Activated CD4-positive, alpha-beta T cell treated with anti-CD3 and anti-CD28 coated beads, Interleukin-2, amount 10 ng/mL, durations not matched to agents 7 days and 5 days (primary cell): ENCODE data around the gene OMG. TPM values are rescaled to one million over a fixed set of nuclear protein-coding genes. Genes with fewer than 3 reads are reported as not detected.
"Not testable (repeated sequence)": the region's sequence is repeated elsewhere in the genome, so short reads cannot be mapped to it uniquely, and the experiment has no call there.

ENCODE experiments used
- CTCF ChIA-PET: fragments of 350-600 bp; sonication (Branson Sonifier 250); formaldehyde crosslinking; loops from one replicate; lab custom pipeline; 2021; ENCODE audit warnings: antibody characterized with exemption; lab: Charles Lee
- POLR2A ChIA-PET: fragments of 350-600 bp; sonication (Branson Sonifier 250); formaldehyde crosslinking; loops from one replicate; lab custom pipeline; 2021; ENCODE audit warnings: antibody characterized with exemption; lab: Charles Lee
- DNase-seq: peaks from one replicate; pipeline ENCODE4 v3.0.0-alpha.2; 2020
- H3K27ac Mint-ChIP-seq: one replicate; pipeline ENCODE4 v1.8.0; 2021; ENCODE audit warnings: mild to moderate bottlenecking, moderate library complexity, mixed read lengths
- H3K27me3 Mint-ChIP-seq: one replicate; pipeline ENCODE4 v1.8.0; 2021; ENCODE audit warnings: mixed read lengths
- H3K36me3 Mint-ChIP-seq: one replicate; pipeline ENCODE4 v1.8.0; 2021; ENCODE audit warnings: low read depth, mixed read lengths
- H3K4me1 Mint-ChIP-seq: one replicate; pipeline ENCODE4 v1.8.0; 2021; ENCODE audit warnings: mixed read lengths
- H3K4me3 Mint-ChIP-seq: one replicate; pipeline ENCODE4 v1.8.0; 2021; ENCODE audit warnings: mild to moderate bottlenecking, moderate library complexity, mixed read lengths
- H3K9me3 Mint-ChIP-seq: one replicate; pipeline ENCODE4 v1.8.0; 2021; ENCODE audit warnings: mixed read lengths
- total RNA-seq, 2 experiments: library from RNA; stranded (reverse); gene quantifications; one replicate each; pipeline ENCODE4 v1.2.3, GENCODE V29; 2021

The OMG gene
- total RNA-seq, 2 experiments from 2014 or later: 0.44 to 0.62 TPM

DNA sequence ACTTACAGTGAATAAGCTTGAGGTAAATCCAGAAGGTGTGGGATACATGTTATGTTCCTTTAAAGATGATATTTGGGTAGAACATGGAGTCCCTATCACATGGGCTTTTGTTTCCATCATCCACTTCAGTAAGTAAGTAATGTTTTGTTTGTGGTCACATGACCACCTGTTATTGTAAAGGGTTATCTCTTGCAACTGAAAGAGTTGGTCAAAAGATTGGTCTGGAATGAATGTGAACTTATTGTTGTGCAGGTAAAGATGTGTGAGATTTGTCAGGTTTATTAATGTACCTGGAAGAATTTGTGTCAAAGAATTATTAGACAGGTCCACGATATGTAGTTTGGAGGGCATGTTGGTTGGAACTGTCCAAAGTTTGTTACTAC, 1.6 kb downstream of the OMG start:
- no peak for DNase-seq
- Mint-ChIP-seq H3K27ac (no peak overlapping the region), H3K27me3 (no peaks in the 10 kb centered on the region), H3K9me3 (no peaks in the 10 kb centered on the region), H3K4me3 (no peak overlapping the region), H3K4me1 (peaks cover 2% of the 10 kb centered on the region), H3K36me3 (peaks cover 2% of the 10 kb centered on the region)
- POLR2A ChIA-PET: no interaction called here
- CTCF ChIA-PET: interaction anchor here (0.5 kb wide), 1 partner anchor 54 kb away, joined by 3 read pairs; no protein-coding TSS in a partner anchor

GRCh38 chr17:31294820-31295488, 2.1 kb downstream of the OMG start:
- DNase-seq: no peak
- Mint-ChIP-seq H3K36me3 (peaks cover 2% of the 10 kb centered on the region), H3K4me3 (no peak overlapping the region), H3K4me1 (peaks cover 4% of the 10 kb centered on the region), H3K9me3 (no peaks in the 10 kb centered on the region), H3K27me3 (no peaks in the 10 kb centered on the region), H3K27ac (no peak overlapping the region)
- ChIA-PET CTCF (interaction anchor here (0.5 kb wide), 2 partner anchors 53 to 200 kb away, joined by 3 read pairs; partner anchors contain the start of gene NF1), POLR2A (no interaction called here)

DNA sequence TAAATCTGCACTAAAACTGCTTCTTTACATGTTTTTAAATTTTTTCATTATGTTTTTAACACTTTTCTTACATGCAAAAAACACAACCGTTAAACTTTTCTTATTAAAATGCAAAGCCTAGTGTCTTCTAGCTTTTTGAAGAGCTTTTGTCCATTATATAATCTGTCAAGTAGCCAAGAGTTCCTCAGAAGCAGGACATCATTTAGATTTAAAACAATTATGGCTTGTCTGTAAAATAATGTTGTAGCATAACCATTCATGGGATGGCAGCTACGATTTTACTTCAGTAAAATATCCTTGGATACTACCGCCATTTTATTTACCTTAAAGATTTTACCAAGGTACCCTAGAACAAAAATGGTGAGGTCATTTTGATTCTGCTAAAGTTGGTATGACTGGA, 2.8 kb downstream of the OMG start:
- Mint-ChIP-seq H3K36me3 (peaks cover 2% of the 10 kb centered on the region), H3K27me3 (no peaks in the 10 kb centered on the region), H3K4me1 (peaks cover 4% of the 10 kb centered on the region), H3K27ac (no peak overlapping the region), H3K4me3 (no peak overlapping the region), H3K9me3 (no peaks in the 10 kb centered on the region)
- CTCF ChIA-PET: interaction anchor here (0.5 kb wide), 1 partner anchor 200 kb away, joined by 3 read pairs; the partner anchor contains the start of gene NF1
- no peak for DNase-seq
- POLR2A ChIA-PET: no interaction called here

GRCh38 chr17:31293581-31293980, 3.5 kb downstream of the OMG start:
- H3K9me3 Mint-ChIP-seq: no peaks in the 10 kb centered on the region
- ChIA-PET POLR2A (no interaction called here), CTCF (interaction anchor here (0.5 to 0.6 kb wide), 2 partner anchors 27 to 809 kb away, joined by 4 read pairs; no protein-coding TSS in a partner anchor)
- peaks cover 4% of the 10 kb centered on the region for H3K4me1 Mint-ChIP-seq
- H3K36me3 Mint-ChIP-seq: peaks cover 2% of the 10 kb centered on the region
- H3K27ac Mint-ChIP-seq: no peak overlapping the region
- H3K4me3 Mint-ChIP-seq: no peak overlapping the region
- no peaks in the 10 kb centered on the region for H3K27me3 Mint-ChIP-seq
- DNase-seq: no peak

DNA sequence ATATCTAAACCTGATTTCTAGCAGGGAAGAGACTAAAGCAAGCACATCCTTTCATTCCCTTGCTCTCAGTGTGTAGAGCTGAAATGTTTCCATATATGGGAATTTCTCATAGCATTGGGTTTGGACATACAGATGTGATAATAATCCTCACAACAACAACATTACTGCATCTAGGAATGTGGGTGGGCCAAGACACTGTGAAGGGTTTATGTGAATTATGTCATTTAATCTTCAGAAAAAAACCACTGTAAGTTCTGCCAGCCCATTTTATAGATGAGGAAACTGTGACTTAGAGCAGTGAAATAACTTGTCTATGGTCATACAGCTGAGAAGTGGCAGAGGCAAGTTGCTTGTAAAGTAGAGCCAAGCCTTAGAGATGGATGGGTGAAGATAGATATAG, 5.2 kb downstream of the OMG start:
- H3K4me3 Mint-ChIP-seq: no peak overlapping the region
- peaks cover 4% of the 10 kb centered on the region for H3K4me1 Mint-ChIP-seq
- POLR2A ChIA-PET: no interaction called here
- H3K36me3 Mint-ChIP-seq: peaks cover 5% of the 10 kb centered on the region
- DNase-seq: no peak
- CTCF ChIA-PET: no interaction called here
- H3K9me3 Mint-ChIP-seq: no peaks in the 10 kb centered on the region
- no peaks in the 10 kb centered on the region for H3K27me3 Mint-ChIP-seq
- no peak overlapping the region for H3K27ac Mint-ChIP-seq

DNA sequence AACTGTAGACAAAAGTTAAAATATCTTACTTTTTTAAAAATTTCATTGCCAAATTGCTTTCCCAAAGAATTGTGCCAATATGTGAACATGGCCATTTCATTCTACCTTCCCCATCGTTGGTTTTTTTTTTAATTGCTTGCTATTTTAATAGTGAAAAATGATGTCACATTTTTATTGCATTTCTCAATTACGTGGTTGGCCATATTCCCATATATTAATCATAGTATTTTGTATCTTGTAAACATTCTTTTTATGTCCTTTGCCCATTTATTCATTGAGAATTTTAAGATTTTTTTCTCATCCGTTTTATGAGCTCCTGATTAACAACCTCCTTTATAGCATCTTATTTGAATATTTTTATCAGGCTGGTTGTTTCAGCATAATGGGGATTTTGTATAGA, 7.2 kb downstream of the OMG start:
- Mint-ChIP-seq H3K4me3 (no peak overlapping the region), H3K36me3 (peaks cover 3% of the 10 kb centered on the region), H3K4me1 (peaks cover 2% of the 10 kb centered on the region), H3K27ac (no peak overlapping the region), H3K27me3 (no peaks in the 10 kb centered on the region), H3K9me3 (no peaks in the 10 kb centered on the region)
- CTCF ChIA-PET: interaction anchor here (0.9 kb wide), 1 partner anchor 12 kb away, joined by 3 read pairs; no protein-coding TSS in a partner anchor
- POLR2A ChIA-PET: no interaction called here
- no peak for DNase-seq

DNA sequence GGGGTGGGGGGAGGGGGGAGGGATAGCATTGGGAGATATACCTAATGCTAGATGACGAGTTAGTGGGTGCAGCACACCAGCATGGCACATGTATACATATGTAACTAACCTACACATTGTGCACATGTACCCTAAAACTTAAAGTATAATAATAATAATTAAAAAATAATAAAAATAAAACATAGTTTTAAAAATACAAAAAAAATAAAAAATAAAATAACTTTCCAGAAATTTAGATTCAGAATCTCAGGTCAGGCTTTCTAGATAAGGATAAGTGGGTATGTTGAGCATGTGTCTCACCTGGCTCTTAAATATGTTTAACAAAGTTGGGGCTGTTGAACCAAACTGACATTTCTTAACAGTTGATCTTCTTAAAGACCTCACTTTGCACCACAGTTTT, 9.1 kb downstream of the OMG start:
- DNase-seq, CTCF ChIA-PET, H3K36me3 Mint-ChIP-seq, POLR2A ChIA-PET, H3K27me3 Mint-ChIP-seq, H3K4me3 Mint-ChIP-seq, H3K27ac Mint-ChIP-seq, H3K4me1 Mint-ChIP-seq, H3K9me3 Mint-ChIP-seq: not testable (repeated sequence)

- H3K4me3 Mint-ChIP-seq: no peak overlapping the region
- H3K9me3 Mint-ChIP-seq: no peaks in the 10 kb centered on the region
- ChIA-PET POLR2A (no interaction called here), CTCF (no interaction called here)
- H3K27me3 Mint-ChIP-seq: no peaks in the 10 kb centered on the region
- no peak overlapping the region for H3K27ac Mint-ChIP-seq
- peaks cover 2% of the 10 kb centered on the region for H3K4me1 Mint-ChIP-seq
- no peak for DNase-seq
- H3K36me3 Mint-ChIP-seq: peaks cover 3% of the 10 kb centered on the region
Measured at GRCh38 chr17:31286587-31286986, 10.5 kb downstream of the OMG start.

- CTCF ChIA-PET: no interaction called here
- POLR2A ChIA-PET: no interaction called here
- H3K27ac Mint-ChIP-seq: no peak overlapping the region
Measured at GRCh38 chr17:31283841-31284240, 13.2 kb downstream of the OMG start.

GRCh38 chr17:31281061-31281460, 16.0 kb downstream of the OMG start:
- Mint-ChIP-seq H3K9me3 (no peaks in the 10 kb centered on the region), H3K4me1 (no peaks in the 10 kb centered on the region), H3K27ac (no peak overlapping the region), H3K4me3 (no peak overlapping the region), H3K36me3 (peaks cover 3% of the 10 kb centered on the region), H3K27me3 (no peaks in the 10 kb centered on the region)
- POLR2A ChIA-PET: no interaction called here
- CTCF ChIA-PET: no interaction called here
- DNase-seq: no peak

More at GRCh38 chr17:31283841-31284240, 13.2 kb downstream of the OMG start:
- peaks cover 3% of the 10 kb centered on the region for H3K36me3 Mint-ChIP-seq
- H3K9me3 Mint-ChIP-seq: no peaks in the 10 kb centered on the region
- H3K4me1 Mint-ChIP-seq: no peaks in the 10 kb centered on the region
- H3K27me3 Mint-ChIP-seq: no peaks in the 10 kb centered on the region
- H3K4me3 Mint-ChIP-seq: no peak overlapping the region
- DNase-seq: no peak

- H3K27ac Mint-ChIP-seq: no peak overlapping the region
- CTCF ChIA-PET: interaction anchor here (0.9 kb wide), 1 partner anchor 63 kb away, joined by 4 read pairs; no protein-coding TSS in a partner anchor
Measured at GRCh38 chr17:31279401-31279800, 17.6 kb downstream of the OMG start.

DNA sequence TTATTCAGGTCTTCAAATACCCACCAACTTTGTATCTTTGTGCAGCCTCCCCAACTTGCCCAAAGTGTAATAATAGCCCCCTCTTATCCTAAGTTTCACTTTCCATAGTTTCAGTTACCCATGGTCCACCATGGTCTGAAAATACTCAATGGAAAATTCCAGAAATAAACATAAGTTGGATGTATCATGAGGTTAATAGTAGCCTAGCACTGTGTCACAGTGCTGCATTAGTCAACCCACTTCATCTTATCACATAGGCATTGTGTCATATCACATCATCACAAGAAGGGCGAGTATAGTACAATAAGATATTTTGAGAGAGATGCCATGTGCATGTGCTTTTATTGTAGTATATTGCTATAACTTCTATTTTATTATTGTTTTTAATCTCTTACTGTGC, 21.9 kb downstream of the OMG start:
- Mint-ChIP-seq H3K36me3 (peaks cover 7% of the 10 kb centered on the region), H3K9me3 (no peaks in the 10 kb centered on the region), H3K27ac (no peak overlapping the region), H3K4me1 (no peaks in the 10 kb centered on the region), H3K4me3 (no peak overlapping the region), H3K27me3 (no peaks in the 10 kb centered on the region)
- CTCF ChIA-PET: no interaction called here
- POLR2A ChIA-PET: no interaction called here
- no peak for DNase-seq

More at GRCh38 chr17:31279401-31279800, 17.6 kb downstream of the OMG start:
- no peak overlapping the region for H3K4me3 Mint-ChIP-seq
- DNase-seq: no peak
- H3K4me1 Mint-ChIP-seq: no peaks in the 10 kb centered on the region
- no peaks in the 10 kb centered on the region for H3K9me3 Mint-ChIP-seq
- POLR2A ChIA-PET: no interaction called here
- H3K36me3 Mint-ChIP-seq: peaks cover 3% of the 10 kb centered on the region
- no peaks in the 10 kb centered on the region for H3K27me3 Mint-ChIP-seq

DNA sequence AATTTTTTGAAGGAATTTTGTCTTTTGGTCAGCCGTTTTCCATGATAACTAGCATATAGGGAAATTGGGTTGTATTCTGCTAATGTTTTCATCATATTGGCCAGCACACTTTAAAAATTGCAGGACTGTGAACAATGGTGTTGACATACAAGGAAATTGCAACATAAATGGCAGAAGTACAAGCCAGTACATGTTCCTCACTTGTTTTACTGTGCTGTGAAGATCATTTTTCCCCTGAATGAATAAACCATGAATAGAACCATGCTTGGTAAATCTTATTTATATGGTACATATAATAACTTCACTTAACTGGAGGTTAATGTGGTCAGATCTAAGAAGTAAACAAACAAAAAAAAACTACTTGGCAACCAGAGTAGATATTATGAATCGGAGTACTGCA, 22.8 kb downstream of the OMG start:
- H3K4me1 Mint-ChIP-seq: no peaks in the 10 kb centered on the region
- no peak overlapping the region for H3K4me3 Mint-ChIP-seq
- POLR2A ChIA-PET: no interaction called here
- no peak for DNase-seq
- CTCF ChIA-PET: no interaction called here
- H3K27me3 Mint-ChIP-seq: no peaks in the 10 kb centered on the region
- H3K36me3 Mint-ChIP-seq: peaks cover 7% of the 10 kb centered on the region
- H3K9me3 Mint-ChIP-seq: no peaks in the 10 kb centered on the region
- H3K27ac Mint-ChIP-seq: no peak overlapping the region

GRCh38 chr17:31273516-31273915, 23.5 kb downstream of the OMG start:
- no peaks in the 10 kb centered on the region for H3K4me1 Mint-ChIP-seq
- no peak overlapping the region for H3K4me3 Mint-ChIP-seq
- no peak for DNase-seq
- peaks cover 7% of the 10 kb centered on the region for H3K36me3 Mint-ChIP-seq
- CTCF ChIA-PET: no interaction called here
- no peak overlapping the region for H3K27ac Mint-ChIP-seq
- H3K27me3 Mint-ChIP-seq: no peaks in the 10 kb centered on the region
- POLR2A ChIA-PET: no interaction called here
- no peaks in the 10 kb centered on the region for H3K9me3 Mint-ChIP-seq
